HG02885 (cell line): ENCODE results near the gene CGREF1.
"Not testable (repeated sequence)": the region's sequence is repeated elsewhere in the genome, so short reads cannot be mapped to it uniquely, and the experiment has no call there.

ENCODE experiments used
- ATAC-seq: cut with Tn5 transposase; IDR thresholded peaks from one replicate; pipeline ENCODE4 v1.9.1; 2021; ENCODE audit warnings: mild to moderate bottlenecking; ENCODE audit not compliant: unreplicated experiment, poor library complexity

CGREF1 gene

DNA sequence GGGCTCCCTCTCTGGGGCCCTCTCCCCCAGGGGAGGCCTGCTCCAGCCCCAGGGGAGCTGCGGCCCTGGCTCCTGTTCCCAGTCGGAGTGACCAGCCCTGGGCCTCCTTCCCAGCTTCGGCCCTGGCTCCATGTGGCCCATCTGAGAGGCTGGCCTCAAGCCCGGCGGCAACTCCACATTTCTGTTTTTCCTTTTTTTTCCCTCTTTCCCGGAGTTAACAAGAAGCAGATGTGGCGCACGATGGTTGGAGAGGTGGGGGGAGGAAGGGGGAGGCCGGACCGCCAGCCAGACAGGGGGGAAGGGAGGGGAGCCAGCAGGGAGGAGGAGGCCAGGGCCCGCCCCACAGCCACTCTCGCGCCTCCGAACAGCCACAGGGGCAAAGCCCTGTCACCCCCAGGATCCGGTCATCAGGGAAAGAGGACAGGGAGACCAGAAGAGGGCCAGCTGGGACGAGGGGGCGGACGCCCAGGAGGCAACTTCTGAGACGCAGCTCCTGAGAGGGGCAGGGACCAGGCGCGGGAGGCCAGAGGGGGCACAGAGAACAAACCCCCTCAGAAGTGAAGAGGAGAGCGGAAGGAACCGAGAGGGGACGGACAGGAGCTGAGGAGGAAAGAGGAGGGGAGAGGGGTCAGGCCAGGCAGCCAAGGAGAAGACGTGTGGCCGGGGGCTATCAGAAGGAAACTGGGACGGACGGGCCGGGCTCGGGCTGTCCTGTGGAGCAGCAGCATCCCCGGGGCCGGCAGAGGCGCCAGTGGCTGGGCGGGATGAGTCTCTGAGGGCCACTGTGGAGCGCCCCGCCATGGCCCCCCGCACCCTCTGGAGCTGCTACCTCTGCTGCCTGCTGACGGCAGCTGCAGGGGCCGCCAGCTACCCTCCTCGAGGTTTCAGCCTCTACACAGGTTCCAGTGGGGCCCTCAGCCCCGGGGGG is 40.4 kb downstream of the CGREF1 start, which contains the start of gene EMILIN1:
Gene EMILIN1 (plus strand): TSS at position 349 of the 928 bp plus-strand sequence. CDS start 451 bp downstream, at position 800.
- no peak for ATAC-seq

DNA sequence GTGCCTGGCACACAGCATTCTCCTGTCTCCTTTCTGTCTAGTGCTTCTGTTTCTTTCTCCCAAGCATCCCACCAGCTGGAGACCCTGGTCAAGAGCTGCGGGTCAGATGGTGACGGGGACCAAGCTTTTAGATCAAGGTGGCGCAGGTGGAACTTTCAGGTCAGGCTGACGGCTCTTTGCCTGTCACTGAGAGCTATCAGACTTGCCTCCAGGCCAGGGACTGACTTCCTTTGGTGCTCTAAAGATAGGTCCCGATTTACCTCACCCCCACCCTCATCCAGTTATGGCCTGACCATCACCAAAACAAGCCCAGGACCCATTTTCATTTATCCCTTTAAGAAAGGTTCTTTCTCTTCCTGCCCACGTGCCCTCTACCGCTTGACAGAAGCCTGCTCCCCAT is 41.7 kb downstream of the CGREF1 start:
- no peak for ATAC-seq

DNA sequence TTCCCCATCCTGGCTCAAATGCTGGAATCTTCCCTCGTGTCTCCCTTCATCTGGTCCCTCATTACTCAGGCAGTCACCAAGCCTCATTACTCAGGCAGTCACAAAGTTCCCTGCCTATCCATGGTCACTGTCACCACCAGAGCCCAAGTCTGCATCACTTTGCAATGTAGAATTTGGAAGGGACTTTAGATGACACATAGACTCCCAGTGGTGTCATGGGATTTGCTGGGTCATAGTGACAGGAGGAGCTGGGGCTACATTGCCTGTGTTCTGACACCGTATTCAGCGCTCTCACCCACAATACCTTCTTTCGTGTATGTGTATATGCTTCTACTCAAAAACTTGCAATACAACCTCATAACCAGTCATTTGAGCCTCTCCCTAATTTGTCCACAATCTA is 42.6 kb downstream of the CGREF1 start:
- ATAC-seq: no peak

DNA sequence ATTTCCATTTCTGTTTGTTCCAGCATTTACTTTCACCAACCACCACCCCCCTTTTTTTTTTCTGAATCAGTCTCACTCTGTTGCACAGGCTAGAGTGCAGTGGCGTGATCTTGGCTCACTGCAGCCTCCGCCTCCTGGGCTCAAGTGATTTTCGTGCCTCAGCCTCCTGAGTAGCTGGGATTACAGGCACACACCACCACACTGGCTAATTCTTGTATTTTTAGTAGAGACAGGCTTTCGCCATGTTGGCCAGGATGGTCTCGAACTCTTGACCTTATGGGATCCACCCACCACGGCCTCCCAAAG is 43.4 kb downstream of the CGREF1 start:
- ATAC-seq: not testable (repeated sequence)

DNA sequence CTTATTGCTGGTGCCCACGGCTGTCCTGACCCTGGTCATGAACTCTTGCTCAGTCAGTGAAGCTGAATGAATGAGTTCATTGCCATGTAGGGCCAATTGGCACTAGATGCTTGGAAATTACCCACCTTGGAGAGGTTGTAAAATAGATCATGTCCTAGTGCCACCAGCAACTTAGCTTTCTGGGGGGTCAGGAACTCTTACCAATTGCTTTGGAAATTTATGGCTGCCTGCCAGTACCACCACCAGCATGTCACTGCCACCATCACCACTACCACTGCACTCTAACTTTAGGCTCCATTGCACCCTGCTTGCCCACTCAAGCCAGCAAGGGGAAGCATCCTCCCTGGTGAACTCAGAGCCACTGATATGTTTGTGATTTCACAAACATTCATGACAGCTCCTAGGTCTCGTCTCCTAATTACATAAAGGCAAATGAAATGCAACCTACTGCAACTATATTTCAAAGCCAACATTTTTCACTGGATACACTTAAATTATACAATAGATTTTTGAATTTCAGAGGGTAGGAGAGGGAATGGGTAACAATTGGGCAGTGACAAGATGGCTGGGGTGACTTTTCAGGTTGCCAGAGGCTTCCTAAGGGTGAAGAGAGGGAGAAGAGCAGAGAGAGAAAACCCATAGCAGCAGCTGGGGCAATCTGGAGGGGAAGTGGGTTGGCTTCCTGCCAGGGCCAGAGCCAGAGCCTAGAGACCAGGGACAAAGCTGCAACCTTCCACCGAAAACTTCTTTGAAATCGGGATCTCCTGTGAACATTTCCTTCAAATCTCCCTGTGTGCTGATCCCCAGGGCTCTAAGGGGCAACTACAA is 44.0 kb downstream of the CGREF1 start:
- no peak for ATAC-seq

DNA sequence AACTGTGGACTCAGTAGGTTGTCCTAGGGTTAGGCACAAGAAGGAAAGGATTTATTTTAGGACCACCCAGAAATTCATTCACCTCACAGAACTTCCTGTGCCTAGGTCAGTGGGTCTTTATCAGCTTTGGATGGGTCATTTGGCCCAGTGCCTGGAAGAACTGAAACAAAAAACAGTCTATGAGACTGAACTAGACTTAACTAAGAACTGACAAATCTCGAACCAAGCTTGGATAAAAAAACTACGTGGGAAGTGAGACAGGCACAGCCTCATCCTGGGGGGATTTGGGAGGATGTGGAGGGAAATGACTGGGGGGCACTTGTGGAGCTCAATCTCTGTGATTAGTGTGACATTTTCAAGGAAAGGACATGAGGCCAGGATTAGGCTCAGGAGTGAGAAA is 45.1 kb downstream of the CGREF1 start:
- ATAC-seq: no peak

DNA sequence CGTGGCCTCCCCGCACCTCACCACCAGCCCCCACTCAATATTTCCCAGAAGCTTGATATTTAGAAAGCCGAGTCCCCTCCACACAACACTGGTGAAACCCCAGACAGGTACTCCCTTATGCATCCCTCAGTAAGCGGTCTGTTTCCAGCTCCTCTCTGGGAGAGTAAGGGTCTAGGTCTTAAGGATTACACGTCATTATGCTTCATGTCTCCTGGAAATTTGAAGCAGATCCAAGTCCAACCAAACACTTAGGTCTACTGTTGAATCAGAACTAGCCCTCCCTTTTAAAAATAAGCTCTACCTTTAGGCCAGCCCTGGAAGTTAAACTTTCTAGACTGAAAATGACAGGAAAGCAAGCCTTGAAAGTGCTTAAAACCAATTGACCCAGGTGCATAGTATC is 46.0 kb downstream of the CGREF1 start:
- no peak for ATAC-seq

DNA sequence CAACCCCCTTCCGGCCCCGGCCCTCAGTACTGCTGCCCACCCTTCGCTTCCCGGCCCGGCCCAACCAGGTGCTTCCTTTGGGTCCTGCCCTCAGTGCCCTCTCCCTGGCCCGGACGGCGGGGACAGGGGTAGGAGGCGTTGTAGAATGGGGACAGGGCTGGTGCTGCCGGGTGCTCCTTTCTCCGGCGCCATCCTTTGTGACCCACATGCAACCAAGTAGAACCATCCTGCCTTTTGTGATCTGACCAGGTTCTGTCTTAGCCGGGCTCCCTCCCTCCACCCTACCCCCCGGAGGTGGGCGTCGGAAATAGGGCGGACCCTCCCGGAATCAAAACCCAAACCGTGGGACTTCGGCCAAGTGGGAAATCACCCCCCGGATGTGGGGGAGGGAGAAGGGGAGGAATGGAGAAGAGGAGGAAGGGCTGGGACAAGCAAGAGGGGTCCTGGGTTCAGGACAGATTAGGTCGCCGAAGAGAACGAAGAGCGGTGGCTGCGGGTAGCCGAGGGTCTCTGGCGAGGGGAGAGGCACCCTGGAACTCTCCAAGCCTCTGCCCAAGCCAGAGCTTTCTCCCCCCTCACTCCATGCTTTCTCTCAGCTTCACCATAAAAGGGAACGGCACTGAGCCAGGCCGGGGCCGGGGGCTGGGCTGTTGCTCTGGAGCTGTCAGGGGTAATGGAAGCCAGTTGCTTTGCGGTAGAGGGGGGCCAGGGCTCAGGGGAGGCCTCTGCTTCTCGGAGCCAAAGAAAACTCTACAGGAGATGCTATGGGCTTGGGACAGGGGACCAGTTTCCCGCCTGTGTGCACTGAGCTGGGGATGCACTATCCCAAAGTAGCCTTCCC is 46.7 kb downstream of the CGREF1 start:
- ATAC-seq: peak; percentile 10

DNA sequence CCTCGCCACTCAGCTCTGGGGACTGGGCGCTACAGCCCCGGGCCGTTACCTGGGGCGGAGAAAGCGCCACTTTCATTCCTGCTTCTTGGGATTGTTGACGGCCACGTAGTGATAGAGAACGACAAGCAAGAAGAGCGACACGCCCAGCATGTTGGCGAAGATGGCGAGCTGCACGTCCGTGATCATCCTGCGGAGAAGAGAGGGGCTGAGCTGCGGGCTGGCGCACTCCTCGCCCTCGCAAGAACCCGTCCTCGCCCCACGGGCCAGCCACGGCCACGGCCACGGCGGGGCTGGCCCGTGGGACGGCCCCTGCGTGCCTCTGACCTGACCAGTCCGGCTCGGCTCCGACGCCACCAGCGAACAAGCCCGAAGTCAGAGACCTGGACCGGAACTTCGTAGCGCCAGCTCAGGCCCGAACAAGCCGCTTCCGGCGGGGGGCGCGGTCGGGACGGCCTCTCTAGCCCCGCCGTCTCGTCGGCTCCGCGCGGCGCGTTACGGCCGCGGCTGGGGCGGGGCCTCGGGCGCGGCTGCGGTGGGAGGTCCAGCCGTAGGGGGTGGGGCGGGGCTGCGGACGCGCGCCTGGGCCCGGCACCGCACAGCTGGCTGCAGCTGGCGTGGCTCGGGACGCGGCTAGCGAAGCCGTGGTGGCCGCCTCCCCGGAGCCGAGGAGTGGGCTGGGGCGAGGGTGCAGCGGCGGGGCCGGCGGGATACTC is 47.5 kb downstream of the CGREF1 start, which contains the start of gene OST4:
Gene OST4 (minus strand): TSS at position 378 of the 713 bp plus-strand sequence.
- peak; percentile 89 for ATAC-seq

DNA sequence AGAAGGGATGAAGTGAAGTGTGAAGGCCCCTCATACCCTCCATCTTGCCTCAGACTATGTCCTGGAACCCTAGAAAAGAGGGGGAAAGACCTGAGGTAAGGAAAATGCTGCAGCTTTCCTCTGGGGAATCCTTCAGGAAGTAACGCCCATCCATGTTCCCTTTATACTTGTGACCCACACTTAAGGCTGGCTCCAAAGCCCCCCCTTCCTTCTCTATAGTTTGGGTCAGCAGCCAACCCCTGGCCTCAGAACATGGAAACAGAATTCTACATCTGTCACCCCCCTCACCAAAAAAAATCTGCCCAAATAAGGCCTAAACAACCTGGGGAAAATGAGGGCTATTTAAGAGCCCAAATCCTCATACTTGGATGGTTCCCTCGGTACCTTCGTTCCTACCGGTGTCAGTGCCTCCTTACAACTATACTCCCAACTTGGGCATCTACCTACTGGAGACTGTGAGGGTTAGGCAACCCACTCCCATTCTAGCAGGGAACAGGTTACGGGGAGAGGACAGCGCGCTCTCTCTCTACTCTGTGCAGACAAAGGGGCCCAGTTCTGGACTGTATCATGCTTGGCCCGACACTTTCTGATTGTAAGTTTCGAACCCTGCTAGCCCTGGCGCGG is 48.2 kb downstream of the CGREF1 start:
- ATAC-seq: peak; percentile 10

DNA sequence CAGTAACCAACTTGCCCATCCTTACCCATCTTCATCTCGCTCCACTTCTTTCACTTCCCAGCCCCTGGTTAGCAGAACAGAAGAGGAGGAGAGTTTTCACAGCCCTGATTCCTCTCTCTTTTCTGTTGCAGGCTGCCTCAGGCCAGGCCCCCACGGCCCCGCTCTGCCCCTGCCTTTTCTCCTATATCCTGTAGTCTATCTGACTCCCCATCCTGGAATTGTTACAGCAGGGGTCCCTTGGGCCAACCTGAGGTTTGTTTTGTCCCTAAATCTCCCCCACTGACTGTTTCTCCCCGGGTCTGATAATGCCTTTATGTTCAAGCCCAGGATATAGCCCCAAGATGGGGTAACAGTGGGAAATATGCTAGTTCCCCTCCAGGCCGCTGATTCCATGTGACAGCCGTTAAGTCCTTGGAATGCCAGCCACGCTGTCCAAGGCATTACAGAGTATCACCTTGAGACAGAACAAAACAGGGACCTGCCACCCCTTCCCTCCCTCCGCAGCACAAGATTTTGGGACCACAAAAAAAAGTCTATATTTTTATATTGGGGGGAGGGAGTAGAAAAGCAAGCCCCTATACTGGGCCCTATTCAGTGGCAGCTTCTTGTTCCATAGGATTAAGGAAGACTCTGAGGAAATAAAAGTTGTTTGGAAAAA is 48.8 kb downstream of the CGREF1 start:
- no peak for ATAC-seq

DNA sequence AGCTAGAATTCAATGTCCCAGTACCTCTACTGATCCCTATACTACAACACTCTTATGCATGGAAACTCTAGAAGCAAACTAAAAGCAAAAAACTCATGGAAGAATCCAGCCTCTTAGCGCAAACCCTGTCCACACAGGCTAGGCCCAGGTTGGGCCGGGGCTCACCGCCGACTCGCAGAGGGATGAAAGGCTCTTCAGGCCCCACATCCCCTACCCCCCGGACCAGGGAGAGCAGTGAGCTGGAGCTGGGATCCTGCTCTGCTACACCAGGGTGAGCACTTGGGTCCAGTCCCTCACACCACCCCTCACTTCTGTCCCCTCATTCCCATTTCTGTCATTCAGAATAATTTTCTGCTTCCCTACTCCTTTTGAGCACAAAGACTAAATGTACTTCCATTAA is 49.5 kb downstream of the CGREF1 start:
- ATAC-seq: no peak

DNA sequence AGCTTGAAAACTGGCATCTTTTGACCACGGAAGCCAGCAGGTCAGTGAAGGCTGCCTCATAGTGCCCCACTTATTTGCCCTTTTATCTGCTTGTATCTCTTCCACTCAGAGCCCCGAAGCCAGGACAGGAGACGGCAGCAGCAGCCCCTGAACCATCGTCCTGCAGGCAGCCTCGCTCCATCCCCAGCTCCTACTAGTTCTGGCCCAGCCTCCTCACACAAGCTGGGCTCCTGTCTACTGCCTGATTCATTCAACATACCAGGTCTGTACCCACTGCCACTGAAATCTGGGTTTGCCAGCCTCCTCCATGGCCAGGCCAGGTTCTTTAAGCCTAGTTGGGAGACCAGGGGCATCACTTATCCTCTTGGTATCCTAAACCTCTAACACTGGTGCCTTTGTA is 51.5 kb downstream of the CGREF1 start:
- no peak for ATAC-seq

DNA sequence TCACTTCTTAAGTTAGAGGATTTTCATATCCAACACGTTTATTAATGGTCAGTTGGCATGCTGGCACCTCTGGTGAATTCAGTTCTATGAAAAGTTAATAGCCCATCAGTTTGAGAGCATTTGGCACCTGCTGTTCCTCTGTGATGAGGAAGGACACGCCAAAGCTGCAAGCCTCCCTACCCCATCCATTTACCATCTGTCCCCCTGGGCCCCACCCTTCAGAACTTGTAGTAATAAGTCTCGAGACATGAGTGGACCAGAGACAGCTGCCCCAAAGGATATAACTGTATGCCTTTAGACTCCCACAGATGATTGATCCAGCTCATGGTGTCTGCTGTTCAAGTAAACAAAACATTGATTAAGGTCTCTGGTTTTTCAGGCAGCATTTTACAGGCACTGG is 53.8 kb downstream of the CGREF1 start:
- ATAC-seq: no peak

DNA sequence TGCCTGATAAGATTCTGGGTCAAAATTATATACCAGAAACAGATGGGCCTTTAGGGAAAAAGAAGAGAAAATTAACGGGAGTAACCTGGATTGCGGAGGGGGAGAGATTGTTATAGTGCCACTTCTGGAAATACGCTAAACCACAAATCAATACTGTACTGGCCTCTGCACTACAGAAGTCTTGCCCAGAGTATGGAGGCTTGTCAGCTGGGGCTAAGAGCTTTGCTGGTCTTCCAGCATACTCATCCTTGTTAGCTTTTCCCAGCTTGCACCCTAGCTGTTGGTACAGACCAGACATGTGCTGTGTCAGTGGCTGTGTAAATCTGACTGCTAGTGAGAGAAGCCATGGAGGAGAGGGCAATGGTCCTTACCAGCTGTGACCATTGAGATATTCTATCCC is 58.6 kb downstream of the CGREF1 start:
- no peak for ATAC-seq

DNA sequence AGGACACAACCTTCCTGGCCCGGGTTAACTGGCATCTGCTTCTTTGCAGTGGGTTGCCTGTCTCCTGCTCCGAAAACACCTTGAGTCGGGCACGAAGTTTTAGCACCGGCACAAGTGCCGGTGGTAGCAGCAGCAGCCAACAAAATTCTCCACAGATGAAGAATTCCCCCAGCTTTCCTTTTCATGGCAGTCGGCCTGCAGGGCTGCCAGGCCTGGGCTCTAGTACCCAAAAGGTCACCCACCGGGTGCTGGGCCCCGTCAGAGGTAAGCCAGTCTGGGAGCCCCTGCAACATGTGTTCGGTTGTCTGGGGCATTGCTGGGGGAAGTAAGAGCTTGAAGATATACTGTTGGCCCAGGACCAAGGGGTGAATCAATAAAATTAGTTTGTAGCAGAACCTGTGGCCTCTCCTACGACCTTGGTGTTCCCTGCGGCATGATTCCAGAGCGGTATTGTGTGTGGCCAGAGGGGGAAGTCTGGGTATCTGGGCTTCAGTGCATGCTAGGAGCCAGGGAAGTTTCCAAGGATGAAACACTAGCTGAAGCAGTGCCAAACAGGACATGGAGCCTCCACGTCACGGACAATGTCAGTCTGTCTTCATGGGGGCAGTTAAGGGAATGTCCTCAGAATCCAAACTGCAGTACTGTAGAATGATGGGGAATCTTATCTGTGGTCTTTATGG is 59.6 kb downstream of the CGREF1 start:
- no peak for ATAC-seq

DNA sequence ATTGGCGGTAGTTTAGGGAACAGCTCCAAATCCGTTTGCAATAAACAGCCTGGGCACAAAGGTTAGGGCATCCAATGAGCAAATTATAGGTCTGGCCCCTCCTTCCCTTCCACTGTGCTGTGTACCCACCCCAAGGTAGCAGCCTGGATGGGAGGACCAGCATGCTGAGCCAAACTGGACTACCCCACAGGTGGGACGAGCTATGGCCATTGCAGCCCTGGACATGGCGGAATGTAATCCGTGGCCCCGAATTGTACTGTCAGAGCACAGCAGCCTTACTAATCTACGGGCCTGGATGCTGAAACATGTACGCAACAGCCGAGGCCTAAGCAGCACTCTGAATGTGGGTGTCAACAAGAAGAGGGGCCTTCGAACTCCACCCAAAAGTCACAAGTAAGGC is 60.7 kb downstream of the CGREF1 start:
- no peak for ATAC-seq

DNA sequence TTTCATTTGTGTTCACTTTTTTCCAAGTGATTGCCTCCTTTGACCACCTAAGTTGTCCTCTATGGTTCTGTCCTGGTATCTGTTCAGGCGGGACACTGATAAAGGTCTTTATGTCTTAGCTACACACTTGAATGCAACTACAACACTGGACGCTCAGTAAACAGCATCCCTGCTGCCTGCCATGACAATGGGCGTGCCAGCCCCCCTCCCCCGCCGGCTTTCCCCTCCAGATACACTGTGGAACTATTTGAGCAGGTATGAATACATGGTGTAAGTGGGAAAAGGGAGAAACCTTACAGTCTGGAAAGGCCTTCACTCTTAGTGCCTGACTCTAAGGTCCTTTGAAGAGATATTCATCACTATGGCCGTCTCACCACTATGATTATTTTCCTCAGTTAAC is 61.7 kb downstream of the CGREF1 start:
- ATAC-seq: no peak
